AG08396 (cell line): ENCODE measurements around the gene MAML3.

Experiments used
- DNase-seq: peaks from one replicate; pipeline ENCODE4 v3.0.0; 2012; ENCODE audit warnings: low spot score, mixed read lengths

The MAML3 gene

GRCh38 chr4:139809757-139810140, 344.2 kb downstream of the MAML3 start:
- no peak for DNase-seq

GRCh38 chr4:139808808-139809756, 344.9 kb downstream of the MAML3 start:
- DNase-seq, result no peak

- no peak for DNase-seq
Observed at GRCh38 chr4:139808381-139808807, 345.6 kb downstream of the MAML3 start.

- DNase-seq, result no peak
Observed at GRCh38 chr4:139807483-139807882, 346.5 kb downstream of the MAML3 start.

- DNase-seq, result no peak
Observed at GRCh38 chr4:139806929-139807328, 347.1 kb downstream of the MAML3 start.

- DNase-seq, result no peak
Observed at GRCh38 chr4:139802931-139803330, 351.1 kb downstream of the MAML3 start.

GRCh38 chr4:139802488-139802887, 351.5 kb downstream of the MAML3 start:
- DNase-seq, result no peak

GRCh38 chr4:139801895-139802294, 352.1 kb downstream of the MAML3 start:
- no peak for DNase-seq

GRCh38 chr4:139800082-139800481, 353.9 kb downstream of the MAML3 start:
- no peak for DNase-seq

- DNase-seq, result no peak
Observed at GRCh38 chr4:139799615-139800014, 354.4 kb downstream of the MAML3 start.

- DNase-seq, result no peak
Observed at GRCh38 chr4:139798456-139798855, 355.5 kb downstream of the MAML3 start.

GRCh38 chr4:139797287-139797686, 356.7 kb downstream of the MAML3 start:
- no peak for DNase-seq

- DNase-seq, result no peak
Observed at GRCh38 chr4:139795527-139796314, 358.3 kb downstream of the MAML3 start.

- DNase-seq, result peak; percentile 54
Observed at GRCh38 chr4:139794158-139794954, 359.6 kb downstream of the MAML3 start.

GRCh38 chr4:139791681-139792080, 362.3 kb downstream of the MAML3 start:
- DNase-seq, result no peak

- no peak for DNase-seq
Observed at GRCh38 chr4:139790291-139790690, 363.7 kb downstream of the MAML3 start.

GRCh38 chr4:139789096-139789654, 364.8 kb downstream of the MAML3 start:
- DNase-seq, result no peak

- no peak for DNase-seq
Observed at GRCh38 chr4:139786494-139787354, 367.3 kb downstream of the MAML3 start.

- DNase-seq, result no peak
Observed at GRCh38 chr4:139785356-139785755, 368.6 kb downstream of the MAML3 start.

- no peak for DNase-seq
Observed at GRCh38 chr4:139783741-139784484, 370.1 kb downstream of the MAML3 start.
